Esophagus mucosa (tissue), 1 donor: ENCODE measurements around the gene TSPOAP1. TPM values are rescaled to one million over a fixed set of nuclear protein-coding genes. Genes with fewer than 3 reads are reported as not detected.

Experiments used
- ATAC-seq: fragments of 200-7000 bp; cut with Tn5 transposase; one replicate; pipeline ENCODE4 v1.9.1; 2020
- total RNA-seq: library from RNA; stranded (reverse); gene quantifications from one replicate; pipeline ENCODE4 v1.2.4, GENCODE V29; 2023
- donor health status: DM: yes; HTN: yes; CAD: no.

TSPOAP1 gene
- total RNA-seq, 1 donor from 2014 or later, result 2.6 TPM

- no peak for ATAC-seq
These were observed 25.5 kb downstream of the TSPOAP1 start for GRCh38 chr17:58302919-58303585.

- no peak for ATAC-seq
These were observed 26.2 kb downstream of the TSPOAP1 start for GRCh38 chr17:58302171-58302918.

DNA sequence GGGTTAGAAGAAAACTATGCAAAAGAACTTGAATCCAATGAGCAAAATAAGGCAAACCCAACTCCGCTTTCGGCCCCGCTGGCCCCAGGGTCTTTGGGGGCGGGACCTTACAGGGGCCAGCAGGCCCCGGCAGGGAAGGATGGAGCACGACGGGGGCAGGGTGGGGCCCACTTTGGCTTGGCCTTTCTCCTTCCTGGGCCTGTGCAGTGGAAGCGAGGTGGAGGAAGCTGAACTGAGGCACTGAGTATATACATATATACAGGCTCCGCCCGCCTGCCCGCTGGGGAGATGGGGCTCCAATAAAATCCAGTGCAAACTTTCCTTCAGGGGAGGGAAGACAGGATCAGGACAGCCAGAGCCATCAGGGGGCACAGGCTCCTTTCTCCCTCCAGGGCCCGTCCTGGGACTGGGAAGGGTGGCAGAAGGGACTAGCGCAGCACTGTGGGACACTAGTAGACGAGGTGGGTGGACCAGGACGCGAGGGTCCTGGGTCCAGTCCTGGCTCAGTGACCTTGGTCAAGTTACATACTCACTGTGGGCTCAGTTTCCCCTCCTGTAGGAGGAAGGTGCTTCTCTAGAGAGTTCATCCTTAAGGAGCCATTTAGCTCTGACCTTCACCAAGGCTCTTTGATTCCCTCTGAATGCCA, 27.0 kb downstream of the TSPOAP1 start:
- ATAC-seq, result no peak

GRCh38 chr17:58300336-58300735, 28.3 kb downstream of the TSPOAP1 start:
- no peak for ATAC-seq

DNA sequence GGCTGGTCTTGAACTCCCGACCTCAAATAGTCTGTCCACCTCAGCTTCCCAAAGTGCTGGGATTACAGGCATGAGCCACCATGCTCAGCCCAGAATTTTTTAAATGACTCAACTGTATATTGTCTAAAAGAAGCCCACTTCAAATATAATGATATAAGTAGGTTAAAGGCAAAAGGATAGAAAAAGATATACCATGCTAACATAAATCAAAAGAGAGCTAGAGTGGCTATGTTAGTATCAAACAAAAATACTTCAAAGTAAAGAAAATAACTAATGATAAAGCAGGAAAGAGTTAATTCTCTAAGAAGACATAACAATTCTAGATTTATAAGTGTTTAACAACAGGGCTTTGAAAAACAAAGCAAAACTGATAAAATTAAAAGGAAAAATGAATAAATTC, 34.6 kb downstream of the TSPOAP1 start:
- ATAC-seq, result no peak

DNA sequence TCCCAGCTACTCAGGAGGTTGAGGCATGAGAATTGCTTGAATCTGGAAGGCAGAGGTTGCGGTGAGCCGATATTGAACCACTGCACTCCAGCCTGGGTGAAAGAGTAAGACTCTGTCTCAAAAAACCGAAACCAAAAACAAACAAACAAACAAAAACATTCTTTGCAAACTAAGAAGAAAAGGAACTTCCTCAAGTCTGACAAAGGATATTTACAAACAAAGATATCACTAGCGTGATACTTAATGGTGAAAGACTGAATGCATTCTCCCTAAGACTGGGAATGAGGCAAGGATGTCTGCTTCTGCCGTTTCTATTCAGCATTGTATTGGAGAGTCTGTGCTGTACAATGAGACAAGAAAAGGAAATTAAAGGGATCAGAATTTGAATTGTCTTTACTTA, 37.3 kb downstream of the TSPOAP1 start:
- ATAC-seq, result no peak

GRCh38 chr17:58289869-58290268, 38.7 kb downstream of the TSPOAP1 start:
- no peak for ATAC-seq

DNA sequence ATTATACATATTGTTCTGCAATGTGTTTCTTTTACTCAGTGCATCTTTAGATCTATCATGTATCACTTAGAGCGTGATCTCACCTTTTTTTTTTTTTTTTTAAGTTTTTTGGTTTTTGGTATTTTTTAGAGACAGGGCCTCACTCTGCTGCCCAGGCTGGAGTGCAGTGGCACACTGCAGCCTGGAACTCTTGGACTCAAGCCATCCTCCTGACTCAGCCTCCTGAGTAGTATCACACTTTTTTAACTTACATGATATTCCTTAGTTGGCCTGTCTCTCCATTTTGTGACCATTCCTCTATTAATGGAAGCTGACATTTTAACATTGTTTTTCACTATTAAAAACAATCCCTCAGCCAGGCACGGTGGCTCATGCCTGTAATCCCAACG, 43.2 kb downstream of the TSPOAP1 start:
- no peak for ATAC-seq

- no peak for ATAC-seq
These were observed 43.8 kb downstream of the TSPOAP1 start for GRCh38 chr17:58284613-58285421.

DNA sequence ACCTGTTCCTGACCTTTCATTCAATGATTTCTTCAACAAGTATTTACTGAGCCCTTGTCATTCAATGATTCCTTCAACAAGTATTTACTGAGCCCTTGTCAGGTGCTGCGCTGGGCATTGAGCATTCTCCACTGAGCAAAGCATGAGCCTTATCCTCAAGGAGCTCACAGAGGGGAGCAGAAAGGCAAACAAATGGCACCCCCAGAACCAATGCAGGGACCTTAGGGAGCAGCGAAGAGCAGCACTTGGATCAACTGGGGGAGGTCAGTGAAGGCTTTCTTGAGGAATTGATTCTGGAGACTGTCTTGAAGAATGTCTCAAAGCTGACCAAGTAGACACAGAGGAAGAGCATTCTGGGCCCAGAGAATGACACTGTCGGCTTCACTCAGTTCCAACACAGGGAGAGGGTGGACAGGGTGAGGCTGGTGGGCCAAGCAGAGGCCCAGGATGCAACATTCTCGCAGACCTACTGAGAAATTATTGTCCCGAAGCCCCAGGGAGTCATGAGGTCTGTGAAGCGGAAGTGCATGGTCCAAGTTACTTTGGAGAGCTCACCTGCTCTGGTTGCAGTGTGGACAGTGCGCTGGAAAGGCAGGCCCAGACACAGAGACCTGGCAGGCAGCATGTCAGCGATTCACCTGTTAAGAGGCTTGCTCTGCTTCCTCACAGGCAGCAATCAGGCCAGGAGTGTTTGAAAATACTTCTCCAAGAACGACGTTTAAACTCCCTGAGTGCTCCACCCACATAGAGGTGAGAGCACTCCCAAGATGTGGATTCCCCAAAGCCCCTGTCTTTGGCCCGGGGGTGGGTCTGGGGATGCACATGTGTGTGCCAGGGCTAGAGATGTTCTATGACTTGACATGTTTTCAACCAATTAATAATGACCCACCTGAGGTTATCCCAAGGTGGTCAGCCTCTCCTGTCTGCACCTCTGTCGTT, 44.7 kb downstream of the TSPOAP1 start:
- ATAC-seq, result no peak

DNA sequence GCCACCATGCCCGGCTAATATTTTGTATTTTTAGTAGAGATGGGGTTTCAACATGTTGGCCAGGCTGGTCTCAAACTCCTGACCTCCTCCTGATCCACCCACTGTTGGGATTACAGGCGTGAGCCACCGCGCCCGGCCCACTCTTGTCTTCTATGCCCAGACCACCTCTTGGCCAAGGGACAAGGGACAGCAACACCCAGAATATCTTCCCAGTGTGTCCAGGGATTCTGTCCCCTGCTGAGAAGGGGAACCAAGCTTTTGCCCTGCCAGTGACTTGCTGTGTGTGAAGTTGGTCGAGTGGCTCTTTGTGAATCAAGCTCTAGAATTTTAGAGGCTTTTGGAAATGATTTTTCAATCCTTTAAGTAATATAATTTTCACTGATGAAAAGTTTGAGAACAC, 46.2 kb downstream of the TSPOAP1 start:
- ATAC-seq, result no peak

- no peak for ATAC-seq
These were observed 47.0 kb downstream of the TSPOAP1 start for GRCh38 chr17:58281511-58282011.

DNA sequence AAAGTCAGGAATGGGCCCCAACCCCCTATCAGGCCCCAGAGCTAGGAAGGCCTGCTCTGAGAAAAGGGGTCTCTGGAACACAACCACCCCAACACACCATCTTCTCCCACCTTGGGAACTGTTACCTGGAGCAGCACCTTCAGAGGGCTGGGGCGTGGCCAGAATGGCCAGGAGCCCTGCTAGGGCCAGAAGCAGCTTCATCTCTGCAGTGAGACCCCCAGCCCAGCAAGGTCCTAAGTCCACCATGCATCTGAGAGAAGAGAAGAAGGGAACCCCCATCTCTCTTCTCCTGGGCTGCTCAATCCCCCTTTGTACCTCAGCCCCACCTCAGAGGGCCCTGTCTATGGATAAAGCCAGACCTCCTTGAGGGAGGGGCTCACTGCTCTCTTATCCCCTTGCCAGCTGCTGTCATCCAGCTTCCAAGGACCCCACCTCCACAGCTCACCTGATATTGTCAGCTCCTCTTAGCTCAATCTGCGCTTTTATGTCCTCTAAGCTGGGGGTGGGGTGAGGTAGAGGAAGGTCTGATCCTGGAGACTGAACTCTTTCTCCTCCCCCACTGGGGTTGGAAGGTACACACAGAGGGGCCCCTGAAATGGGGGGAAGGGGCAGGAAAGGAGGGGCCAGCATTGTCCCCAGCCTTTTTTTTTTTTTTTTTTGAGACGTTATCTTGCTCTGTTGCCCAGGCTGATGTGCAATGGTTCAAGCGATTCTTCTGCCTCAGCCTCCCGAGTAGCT, 47.9 kb downstream of the TSPOAP1 start, which contains the start of gene MPO:
Gene MPO (minus strand): TSS at position 456 of the 738 bp plus-strand sequence. CDS start 177 bp downstream, at position 279.
- ATAC-seq, result no peak

DNA sequence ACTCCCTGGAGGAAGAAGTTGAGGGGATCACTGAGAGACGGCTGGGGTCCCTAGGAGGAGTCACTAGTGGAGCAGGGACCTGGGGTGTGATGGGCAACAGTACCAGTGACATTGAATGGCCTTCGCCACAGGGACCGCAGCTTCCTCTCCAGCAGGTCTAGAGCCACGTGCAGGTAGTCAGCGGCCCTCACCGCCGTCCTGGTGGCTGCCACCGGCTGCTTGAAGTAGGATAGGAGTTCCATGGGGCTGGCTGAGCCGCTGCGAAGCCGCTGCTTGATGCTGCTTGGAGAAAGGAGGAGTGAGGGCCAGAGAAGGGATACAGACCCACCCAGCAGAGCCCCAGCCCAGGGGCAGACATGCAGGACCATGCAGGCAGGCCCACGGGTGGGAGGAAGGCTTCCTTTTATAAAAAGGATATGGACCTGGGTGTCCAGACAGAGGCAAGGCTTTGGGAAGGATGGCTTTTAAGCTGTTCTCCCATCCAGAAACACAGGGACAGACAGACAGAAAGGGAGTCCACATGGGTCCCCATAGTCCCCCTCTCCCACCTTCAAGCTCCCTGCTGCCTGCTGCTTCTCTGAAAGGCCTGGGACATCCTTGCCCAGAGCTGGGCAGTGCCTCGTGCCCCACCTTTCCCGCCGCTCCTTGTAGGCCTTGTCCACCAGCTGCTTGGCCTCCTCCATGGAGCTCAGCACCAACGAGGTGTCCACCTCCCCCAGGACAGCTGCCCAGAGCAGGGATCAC, 48.7 kb downstream of the TSPOAP1 start:
- peak; percentile 16 for ATAC-seq

DNA sequence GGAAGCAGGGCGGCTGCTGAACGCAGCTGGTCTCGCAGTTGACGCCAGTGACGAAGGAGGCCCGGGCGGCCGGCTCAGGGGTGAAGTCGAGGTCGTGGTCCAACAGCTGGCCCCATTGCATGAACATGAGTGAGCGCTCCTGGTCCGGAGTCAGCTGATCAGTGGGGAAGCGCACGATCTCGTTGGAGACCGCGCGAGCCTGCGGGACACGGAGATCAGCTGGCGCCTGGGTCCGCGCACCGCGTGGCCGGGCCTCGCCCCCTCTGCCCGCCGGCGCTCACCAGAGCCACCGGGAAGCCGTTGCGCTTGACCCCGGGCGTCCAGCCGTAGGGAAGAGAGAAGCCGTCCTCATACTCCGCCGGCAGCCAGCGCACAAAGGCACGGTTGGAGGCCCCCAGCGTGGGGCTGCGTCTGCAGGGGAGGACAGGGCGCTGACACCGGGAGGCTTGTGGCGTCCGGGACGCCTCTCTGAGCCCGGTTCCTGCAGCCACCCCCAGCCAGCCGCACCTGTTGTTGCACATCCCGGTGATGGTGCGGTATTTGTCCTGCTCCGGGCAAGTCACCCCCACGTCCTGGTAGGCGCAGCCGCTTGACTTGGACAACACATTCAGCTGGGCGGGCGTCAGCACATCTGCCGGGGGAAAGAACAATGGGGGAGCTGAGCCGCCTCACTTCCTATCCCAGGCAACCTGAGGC, 49.4 kb downstream of the TSPOAP1 start:
- peak; percentile 17 for ATAC-seq

DNA sequence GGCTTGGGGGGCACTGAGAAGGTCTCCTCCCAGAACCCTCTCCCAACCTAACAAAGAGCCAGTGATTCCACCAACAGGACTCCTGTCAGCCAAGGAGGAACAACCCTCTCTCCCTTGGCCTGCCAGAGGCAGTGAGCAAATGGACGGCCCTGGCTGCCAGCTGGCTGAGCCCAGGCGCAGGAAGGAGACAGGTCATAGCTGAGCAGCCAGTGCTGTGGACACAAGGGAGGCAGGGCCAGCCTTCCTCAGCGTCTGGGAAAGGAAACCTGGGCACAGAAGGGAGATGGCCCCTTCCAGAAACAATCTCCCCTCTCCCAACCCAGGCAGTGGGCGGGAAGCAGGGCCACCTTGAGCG, 50.0 kb downstream of the TSPOAP1 start:
- ATAC-seq, result peak; percentile 22

DNA sequence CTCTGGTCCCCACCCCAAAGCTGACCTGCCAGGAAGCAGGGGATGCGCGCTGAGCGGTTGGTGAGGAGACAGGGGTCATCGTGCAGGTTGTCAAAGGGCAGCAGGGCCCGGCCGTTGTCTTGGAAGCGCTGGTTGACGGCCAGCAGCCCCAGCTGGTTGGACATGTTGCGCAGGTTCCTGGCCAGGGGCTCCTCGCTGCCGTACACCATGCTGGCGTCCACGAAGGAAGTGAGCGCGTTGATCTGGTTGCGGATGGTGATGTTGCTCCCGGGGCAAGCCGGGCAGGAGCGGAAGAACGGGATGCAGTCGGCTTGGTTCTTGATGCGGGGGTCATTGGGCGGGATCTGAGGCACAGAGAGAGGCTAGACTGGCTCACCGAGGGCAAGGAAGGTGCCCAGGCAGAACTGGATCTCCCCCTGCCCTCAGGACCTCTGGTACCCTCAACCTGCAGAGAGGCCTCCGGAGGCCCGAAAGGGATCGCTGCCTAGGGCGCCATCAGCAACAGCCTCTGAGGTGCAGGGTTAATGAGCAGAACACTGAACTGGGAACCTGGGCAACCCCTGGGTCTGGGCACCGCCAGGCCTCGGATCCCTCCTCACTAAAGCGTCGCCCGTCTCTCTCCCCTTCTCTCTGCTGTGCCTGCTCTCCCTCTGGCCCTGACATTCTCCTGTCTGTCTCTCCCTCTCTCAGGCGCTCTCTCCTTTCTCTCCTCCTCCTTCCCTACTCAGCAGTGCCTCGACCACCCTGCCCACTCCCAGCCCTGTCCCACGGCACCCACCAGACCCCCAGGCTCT, 50.6 kb downstream of the TSPOAP1 start:
- ATAC-seq, result no peak

DNA sequence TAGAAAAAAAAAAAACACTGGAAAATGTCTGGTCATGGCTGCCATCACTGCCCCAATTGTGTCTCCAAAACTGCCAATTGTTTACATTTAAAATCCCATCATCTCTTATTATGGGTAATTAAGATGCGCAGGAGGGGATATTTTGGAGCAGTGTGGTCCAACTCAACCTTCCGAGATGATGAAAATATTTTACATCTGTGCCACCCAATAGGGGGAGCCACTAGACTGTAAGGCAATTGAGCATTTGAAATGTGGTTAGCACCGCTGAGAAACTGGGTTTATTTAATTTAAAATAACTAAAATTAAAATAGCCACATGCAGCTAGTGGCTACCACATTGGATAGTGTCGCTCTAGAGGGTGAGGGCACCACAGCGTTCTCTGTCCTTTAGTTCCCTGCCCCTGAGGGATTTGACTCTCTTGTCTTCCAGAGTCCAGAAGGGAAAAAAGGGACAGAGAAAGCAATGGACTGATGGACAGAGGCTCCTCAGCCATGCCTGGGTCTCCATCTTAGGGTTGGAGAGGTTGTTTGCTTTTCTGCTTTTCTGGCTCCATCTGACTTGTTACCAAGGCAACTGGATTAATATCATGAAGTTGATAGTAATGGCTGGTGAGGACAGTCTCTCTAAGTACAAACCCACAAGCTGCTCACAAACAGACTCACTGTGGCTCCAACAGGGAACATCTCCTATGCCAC, 51.3 kb downstream of the TSPOAP1 start:
- no peak for ATAC-seq
